Measurements from ENCODE around the gene FAM98C.

DNA sequence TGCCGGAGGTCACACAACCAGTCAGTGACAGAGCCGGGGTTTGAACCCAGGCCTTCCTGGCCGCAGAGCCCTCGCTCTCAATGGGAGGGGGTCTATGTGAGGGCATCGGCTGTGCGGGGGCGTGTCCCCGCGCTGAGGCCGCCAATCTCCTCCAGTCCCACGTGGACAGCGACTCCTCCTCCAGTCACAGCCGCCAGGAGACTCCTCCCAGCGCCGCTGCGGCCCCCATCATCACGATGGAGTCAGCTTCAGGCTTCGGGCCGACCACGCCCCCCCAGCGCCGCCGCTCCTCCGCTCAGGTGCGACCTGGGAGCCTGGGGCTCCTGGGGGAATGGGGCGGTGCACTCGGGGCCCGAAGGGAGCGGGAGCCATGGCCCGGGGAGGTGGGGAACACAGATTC is 8.4 kb upstream of the FAM98C start:
- TF ChIP-seq EZH2 (IDR thresholded peaks at IDR 0.05; ENCODE audit: low read length), result no peak
- no peak for TF ChIP-seq CTCF (optimal IDR thresholded peaks at IDR 0.05 in 1 of 3, IDR thresholded peaks at IDR 0.05 in 1 of 3, conservative IDR thresholded peaks at IDR 0.05 in 1 of 3; ENCODE audit: extremely low read depth in 1 of 3, insufficient read depth in 2 of 3, low read length in 3 of 3)

All from keratinocyte (primary cell).